Measurements from ENCODE around the gene SPPL2A. TPM values are rescaled to one million over a fixed set of nuclear protein-coding genes. Genes with fewer than 3 reads are reported as not detected.

The SPPL2A gene
- total and polyA plus RNA-seq, 10 of the 15 experiments (the other 5 are each of a cell fraction or from before 2014, with no cell fraction given), result 11.3 to 83.8 (median 44.0) TPM

DNA sequence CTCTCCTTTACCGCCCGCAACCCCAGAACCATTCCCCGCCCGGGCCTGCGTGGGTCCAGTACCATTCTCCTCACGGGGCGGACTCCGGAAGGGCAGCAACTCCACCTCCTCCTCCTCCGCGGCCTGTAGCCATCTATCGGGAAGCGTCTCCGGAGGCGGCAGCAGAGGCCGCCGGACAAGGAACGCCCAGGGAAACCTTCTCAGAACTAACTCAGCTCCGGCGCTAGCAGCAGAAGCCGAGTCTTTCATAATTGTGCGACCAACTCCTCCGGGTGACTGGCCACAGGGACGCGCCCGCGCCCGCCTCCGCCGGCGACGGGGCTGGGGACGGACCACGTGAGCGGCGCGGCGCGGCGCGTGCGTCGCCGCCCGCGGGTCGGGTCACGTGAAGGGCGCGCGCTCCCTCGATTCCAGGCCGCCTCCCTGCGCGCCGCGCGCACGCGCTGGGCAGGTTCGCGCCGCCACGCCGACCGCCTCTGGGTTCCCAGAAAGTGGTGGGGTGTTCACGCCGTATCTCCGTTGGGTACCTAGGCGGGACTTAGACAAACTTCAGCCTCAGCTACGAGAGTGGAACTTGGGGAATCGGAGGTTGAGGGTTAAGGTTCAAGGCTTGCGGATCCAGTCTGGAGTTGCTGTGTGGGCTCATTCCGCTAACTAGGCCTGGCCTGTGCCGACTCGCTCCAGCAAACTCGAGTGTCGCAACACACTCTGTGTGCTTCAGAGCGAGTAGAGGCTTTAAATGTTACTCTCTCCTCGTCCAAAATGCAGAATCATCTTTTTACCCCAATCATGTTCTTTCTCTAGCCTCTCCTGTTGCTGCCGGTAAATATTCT is 78.8 kb downstream of the SPPL2A start, which contains the start of gene TRPM7 (continued):
- TF ChIP-seq MYC (IDR thresholded peaks at IDR 0.05; ENCODE audit: insufficient read depth, insufficient read length, insufficient replicate concordance, low read length, severe bottlenecking) (peak; percentile 17), PAX5 (IDR thresholded peaks at IDR 0.05; ENCODE audit: borderline replicate concordance, low read depth, low read length) (no peak; the same call in 1 of the 2 replicates), CREM (IDR thresholded peaks at IDR 0.05; ENCODE audit: low read depth) (peak; percentile 53; the same call in 1 of the 2 replicates), SUZ12 (IDR thresholded peaks at IDR 0.05; ENCODE audit: unreplicated experiment) (no peak), SPI1 (IDR thresholded peaks at IDR 0.05; ENCODE audit: borderline replicate concordance, insufficient read depth, low read depth, low read length) (no peak), SMAD1 (IDR thresholded peaks at IDR 0.05; ENCODE audit: low read depth, partially characterized antibody) (peak; percentile 29), FOS (IDR thresholded peaks at IDR 0.05; ENCODE audit: borderline replicate concordance, extremely low read depth, insufficient read length) (peak; percentile 39), RCOR1 (conservative IDR thresholded peaks at IDR 0.05; ENCODE audit: low read depth, low read length) (no peak), STAT3 (IDR thresholded peaks at IDR 0.05; ENCODE audit: low read depth, low read length) (no peak), BACH1 (IDR thresholded peaks at IDR 0.05; ENCODE audit: borderline replicate concordance) (peak; percentile 88), RUNX3 (IDR thresholded peaks at IDR 0.05; ENCODE audit: low read length) (peak; percentile 22; the same call in 1 of the 2 replicates), TARDBP (IDR thresholded peaks at IDR 0.05; ENCODE audit: borderline replicate concordance) (no peak), IKZF1 (conservative IDR thresholded peaks at IDR 0.05) (peak; percentile 79), DPF2 (IDR thresholded peaks at IDR 0.05) (0 out of 2 replicates have a peak, but pooled peaks have one; percentile 59), ZBED1 (IDR thresholded peaks at IDR 0.05; ENCODE audit: borderline replicate concordance) (no peak), FOXK2 (IDR thresholded peaks at IDR 0.05) (no peak), SMAD5 (IDR thresholded peaks at IDR 0.05; ENCODE audit: low read depth) (peak; percentile 68; the same call in 1 of the 2 replicates), EZH2 (IDR thresholded peaks at IDR 0.05; ENCODE audit: borderline replicate concordance, control insufficient read depth, low read depth, low read length) (no peak), RAD21 (IDR thresholded peaks at IDR 0.05; ENCODE audit: insufficient read depth, low read depth, low read length) (no peak), SREBF1 (IDR thresholded peaks at IDR 0.05; ENCODE audit: low read length) (no peak), MYB (IDR thresholded peaks at IDR 0.05; ENCODE audit: borderline replicate concordance, low read depth, low read length) (no peak), BMI1 (IDR thresholded peaks at IDR 0.05; ENCODE audit: borderline replicate concordance) (no peak)
- TF ChIP-seq, protein P1, sequence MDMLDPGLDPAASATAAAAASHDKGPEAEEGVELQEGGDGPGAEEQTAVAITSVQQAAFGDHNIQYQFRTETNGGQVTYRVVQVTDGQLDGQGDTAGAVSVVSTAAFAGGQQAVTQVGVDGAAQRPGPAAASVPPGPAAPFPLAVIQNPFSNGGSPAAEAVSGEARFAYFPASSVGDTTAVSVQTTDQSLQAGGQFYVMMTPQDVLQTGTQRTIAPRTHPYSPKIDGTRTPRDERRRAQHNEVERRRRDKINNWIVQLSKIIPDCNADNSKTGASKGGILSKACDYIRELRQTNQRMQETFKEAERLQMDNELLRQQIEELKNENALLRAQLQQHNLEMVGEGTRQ (IDR thresholded peaks at IDR 0.05; ENCODE audit: borderline replicate concordance, low read depth, low read length), result peak; percentile 96
- TF ChIP-seq, protein P2, sequence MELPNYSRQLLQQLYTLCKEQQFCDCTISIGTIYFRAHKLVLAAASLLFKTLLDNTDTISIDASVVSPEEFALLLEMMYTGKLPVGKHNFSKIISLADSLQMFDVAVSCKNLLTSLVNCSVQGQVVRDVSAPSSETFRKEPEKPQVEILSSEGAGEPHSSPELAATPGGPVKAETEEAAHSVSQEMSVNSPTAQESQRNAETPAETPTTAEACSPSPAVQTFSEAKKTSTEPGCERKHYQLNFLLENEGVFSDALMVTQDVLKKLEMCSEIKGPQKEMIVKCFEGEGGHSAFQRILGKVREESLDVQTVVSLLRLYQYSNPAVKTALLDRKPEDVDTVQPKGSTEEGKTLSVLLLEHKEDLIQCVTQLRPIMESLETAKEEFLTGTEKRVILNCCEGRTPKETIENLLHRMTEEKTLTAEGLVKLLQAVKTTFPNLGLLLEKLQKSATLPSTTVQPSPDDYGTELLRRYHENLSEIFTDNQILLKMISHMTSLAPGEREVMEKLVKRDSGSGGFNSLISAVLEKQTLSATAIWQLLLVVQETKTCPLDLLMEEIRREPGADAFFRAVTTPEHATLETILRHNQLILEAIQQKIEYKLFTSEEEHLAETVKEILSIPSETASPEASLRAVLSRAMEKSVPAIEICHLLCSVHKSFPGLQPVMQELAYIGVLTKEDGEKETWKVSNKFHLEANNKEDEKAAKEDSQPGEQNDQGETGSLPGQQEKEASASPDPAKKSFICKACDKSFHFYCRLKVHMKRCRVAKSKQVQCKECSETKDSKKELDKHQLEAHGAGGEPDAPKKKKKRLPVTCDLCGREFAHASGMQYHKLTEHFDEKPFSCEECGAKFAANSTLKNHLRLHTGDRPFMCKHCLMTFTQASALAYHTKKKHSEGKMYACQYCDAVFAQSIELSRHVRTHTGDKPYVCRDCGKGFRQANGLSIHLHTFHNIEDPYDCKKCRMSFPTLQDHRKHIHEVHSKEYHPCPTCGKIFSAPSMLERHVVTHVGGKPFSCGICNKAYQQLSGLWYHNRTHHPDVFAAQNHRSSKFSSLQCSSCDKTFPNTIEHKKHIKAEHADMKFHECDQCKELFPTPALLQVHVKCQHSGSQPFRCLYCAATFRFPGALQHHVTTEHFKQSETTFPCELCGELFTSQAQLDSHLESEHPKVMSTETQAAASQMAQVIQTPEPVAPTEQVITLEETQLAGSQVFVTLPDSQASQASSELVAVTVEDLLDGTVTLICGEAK (IDR thresholded peaks at IDR 0.05; ENCODE audit: borderline replicate concordance), result no peak
- TF ChIP-seq, protein P3, sequence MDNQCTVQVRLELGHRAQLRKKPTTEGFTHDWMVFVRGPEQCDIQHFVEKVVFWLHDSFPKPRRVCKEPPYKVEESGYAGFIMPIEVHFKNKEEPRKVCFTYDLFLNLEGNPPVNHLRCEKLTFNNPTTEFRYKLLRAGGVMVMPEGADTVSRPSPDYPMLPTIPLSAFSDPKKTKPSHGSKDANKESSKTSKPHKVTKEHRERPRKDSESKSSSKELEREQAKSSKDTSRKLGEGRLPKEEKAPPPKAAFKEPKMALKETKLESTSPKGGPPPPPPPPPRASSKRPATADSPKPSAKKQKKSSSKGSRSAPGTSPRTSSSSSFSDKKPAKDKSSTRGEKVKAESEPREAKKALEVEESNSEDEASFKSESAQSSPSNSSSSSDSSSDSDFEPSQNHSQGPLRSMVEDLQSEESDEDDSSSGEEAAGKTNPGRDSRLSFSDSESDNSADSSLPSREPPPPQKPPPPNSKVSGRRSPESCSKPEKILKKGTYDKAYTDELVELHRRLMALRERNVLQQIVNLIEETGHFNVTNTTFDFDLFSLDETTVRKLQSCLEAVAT (IDR thresholded peaks at IDR 0.05), result peak; percentile 66; the same call in 1 of the 2 replicates

Data from GM12878 (cell line).